GM18526 (cell line): ENCODE measurements around the gene MAF.

Experiments
- POLR2A ChIP-seq: IDR thresholded peaks from 3 replicates; pipeline ENCODE4 v1.6.1; 2011; ENCODE audit not compliant: insufficient read length; ENCODE audit errors: extremely low read depth

The MAF gene

GRCh38 chr16:79580453-79581191 lies 19.9 kb downstream of the MAF start:
- no peak for TF ChIP-seq POLR2A

GRCh38 chr16:79576602-79577001 lies 23.9 kb downstream of the MAF start:
- TF ChIP-seq POLR2A = no peak

- TF ChIP-seq POLR2A = no peak
These were observed 26.7 kb downstream of the MAF start for GRCh38 chr16:79573884-79574283.

GRCh38 chr16:79573071-79573470 lies 27.5 kb downstream of the MAF start:
- no peak for TF ChIP-seq POLR2A

- TF ChIP-seq POLR2A = no peak
These were observed 28.5 kb downstream of the MAF start for GRCh38 chr16:79571903-79572535.

GRCh38 chr16:79571065-79571902 lies 29.3 kb downstream of the MAF start:
- TF ChIP-seq POLR2A = no peak

GRCh38 chr16:79564671-79565107 lies 35.8 kb downstream of the MAF start:
- TF ChIP-seq POLR2A = no peak

GRCh38 chr16:79563921-79564320 lies 36.6 kb downstream of the MAF start:
- no peak for TF ChIP-seq POLR2A

GRCh38 chr16:79562166-79562823 lies 38.2 kb downstream of the MAF start:
- no peak for TF ChIP-seq POLR2A

- TF ChIP-seq POLR2A = no peak
These were observed 38.8 kb downstream of the MAF start for GRCh38 chr16:79561729-79562128.

GRCh38 chr16:79560923-79561322 lies 39.6 kb downstream of the MAF start:
- TF ChIP-seq POLR2A = no peak

GRCh38 chr16:79560318-79560717 lies 40.2 kb downstream of the MAF start:
- TF ChIP-seq POLR2A = no peak

GRCh38 chr16:79559532-79559931 lies 41.0 kb downstream of the MAF start:
- TF ChIP-seq POLR2A = no peak

- TF ChIP-seq POLR2A = no peak
These were observed 43.1 kb downstream of the MAF start for GRCh38 chr16:79557421-79557820.

GRCh38 chr16:79554912-79555311 lies 45.6 kb downstream of the MAF start:
- no peak for TF ChIP-seq POLR2A
